C4-2B (cell line): Measurements from ENCODE around the gene TM4SF18.

ENCODE experiments used
- H3K27ac ChIP-seq: fragments of 450-650 bp; 2 replicates; pipeline ENCODE4 v1.5.1; 2017
- CTCF ChIP-seq: fragments of 450-650 bp; conservative IDR thresholded peaks from 2 replicates; pipeline ENCODE4 v1.5.1; 2017; ENCODE audit warnings: mild to moderate bottlenecking
- ZFX ChIP-seq: fragments of 450-650 bp; IDR thresholded peaks from 2 replicates; pipeline ENCODE4 v1.6.1; 2017

The TM4SF18 gene

DNA sequence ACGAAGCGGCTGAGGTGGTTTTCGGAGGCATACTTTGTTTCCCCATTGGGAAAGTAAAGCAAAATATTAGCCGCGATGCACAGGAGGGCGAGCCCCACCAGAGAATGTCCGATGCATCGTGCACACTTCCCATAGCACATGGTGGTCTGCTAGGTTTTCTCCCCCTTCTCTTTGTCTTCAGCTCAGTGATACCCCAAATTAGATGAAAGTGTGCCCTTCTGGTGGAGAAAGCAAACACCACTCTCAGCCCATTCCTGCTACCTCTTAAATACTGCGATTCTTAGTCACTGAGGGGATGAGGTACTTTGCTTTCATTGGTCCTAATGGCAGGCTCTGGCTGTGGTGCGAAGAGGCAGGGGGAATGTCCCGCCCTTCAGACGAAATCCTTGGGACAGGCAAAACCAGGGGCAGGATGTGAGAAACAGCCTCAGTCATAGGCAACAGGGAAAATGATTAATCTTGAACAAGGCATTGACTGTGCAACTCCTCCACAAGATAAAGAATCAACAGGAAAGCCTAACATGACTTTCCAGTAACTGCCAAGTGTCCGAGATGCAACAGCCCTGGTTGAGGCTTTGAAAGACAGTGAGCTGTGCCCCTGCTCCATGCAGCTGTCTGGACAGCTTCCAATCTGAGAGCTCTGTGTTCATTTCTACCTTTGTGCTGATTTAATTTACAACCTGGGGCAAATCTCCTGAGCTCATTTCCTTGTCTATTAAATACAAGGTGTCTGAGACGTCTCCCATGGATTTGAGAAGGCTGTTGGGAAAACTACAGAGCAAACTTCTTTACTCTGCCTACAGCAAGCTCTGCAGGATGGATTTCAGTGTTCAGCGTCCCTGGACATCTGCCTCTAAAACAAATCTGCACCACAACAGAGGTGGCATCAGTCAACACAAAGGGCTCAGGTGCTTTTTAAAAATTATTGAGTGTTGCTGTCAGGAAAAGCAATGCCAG lies 44.2 kb upstream of the TM4SF18 start, which contains the start of gene TM4SF1:
TSS of gene TM4SF1 (minus strand) at position 242 of the 957 bp plus-strand sequence. CDS start at position 140, 102 bp downstream.
- H3K27ac ChIP-seq: peak within 1 kb of the TSS; percentile 99

DNA sequence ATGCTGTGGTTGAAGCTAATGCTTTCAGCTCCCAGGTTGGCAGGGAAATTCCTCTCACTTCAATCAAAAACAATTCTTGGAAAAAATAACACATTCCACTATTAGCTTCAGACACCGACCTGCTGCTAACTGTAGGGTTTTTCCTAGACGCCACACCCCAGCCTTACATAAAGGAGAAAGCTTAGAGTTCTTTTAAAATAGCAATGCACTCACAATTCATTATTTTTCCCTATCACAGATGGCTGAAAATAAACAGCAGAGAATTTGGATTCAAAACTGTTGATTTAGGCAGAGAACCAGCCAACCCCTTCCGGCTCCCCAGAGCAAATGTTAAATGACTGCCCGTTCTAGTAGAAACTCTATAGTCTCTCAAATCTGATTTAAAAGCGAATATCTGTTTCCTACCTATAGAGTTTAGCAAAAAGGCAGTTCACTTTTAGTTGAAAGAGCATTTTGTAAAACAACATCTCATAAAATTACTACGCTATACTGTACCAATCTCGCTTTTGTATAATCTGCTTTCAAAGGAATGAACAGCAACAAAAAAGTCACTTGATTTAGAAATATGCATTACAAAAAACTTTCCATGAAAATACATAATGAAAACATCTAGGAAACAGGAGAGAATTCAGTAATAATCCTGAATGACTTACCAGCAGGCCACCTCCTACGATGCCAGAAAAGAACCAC lies 43.4 kb upstream of the TM4SF18 start:
- no peak for TF ChIP-seq CTCF
- TF ChIP-seq ZFX: no peak
- peak overlapping the region; percentile 99 for H3K27ac ChIP-seq

More for the DNA sequence above, 44.2 kb upstream of the TM4SF18 start, which contains the start of gene TM4SF1:
- TF ChIP-seq CTCF: no peak
- TF ChIP-seq ZFX: no peak

GRCh38 chr3:149375501-149376196 lies 42.2 kb upstream of the TM4SF18 start:
- TF ChIP-seq ZFX: no peak
- no peak for TF ChIP-seq CTCF
- H3K27ac ChIP-seq: peak overlapping the region; percentile 99

DNA sequence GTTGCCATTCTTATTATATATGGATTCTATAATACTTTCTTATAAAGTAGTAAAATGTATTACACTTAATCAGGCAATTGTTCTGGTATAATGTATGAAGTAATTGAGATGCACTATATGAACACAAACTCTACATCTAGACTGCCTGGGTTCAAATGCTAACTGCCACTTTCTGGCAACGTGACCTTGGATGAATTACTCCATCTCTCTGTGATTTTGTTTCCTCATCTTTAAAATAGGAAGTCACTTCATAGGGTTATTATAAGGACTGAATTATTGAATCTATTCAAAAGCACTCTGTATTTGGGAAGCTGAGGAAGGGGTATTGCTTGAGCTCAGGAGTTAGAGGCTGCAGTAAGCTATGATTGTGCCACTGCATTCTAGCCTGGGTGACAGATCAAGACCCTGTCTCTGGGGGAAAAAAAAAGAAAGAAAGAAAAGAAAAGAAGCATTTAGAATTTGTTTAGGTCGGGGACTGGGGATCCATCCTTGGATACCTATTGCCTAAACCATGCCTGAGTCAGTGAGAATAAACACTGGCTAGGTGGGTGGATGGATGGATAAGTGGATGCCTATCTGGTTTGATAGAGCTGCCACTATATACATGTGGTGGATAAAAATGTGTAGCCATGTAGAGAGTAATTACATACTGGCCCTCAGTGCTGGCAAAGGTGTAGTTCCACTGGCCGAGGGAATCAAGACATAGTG lies 41.5 kb upstream of the TM4SF18 start:
- no peak for TF ChIP-seq ZFX
- no peak for TF ChIP-seq CTCF
- peak overlapping the region; percentile 45 for H3K27ac ChIP-seq

- H3K27ac ChIP-seq: no peak overlapping the region
- TF ChIP-seq ZFX (no peak), CTCF (no peak)
Measured at GRCh38 chr3:149374391-149374790, 41.0 kb upstream of the TM4SF18 start.

DNA sequence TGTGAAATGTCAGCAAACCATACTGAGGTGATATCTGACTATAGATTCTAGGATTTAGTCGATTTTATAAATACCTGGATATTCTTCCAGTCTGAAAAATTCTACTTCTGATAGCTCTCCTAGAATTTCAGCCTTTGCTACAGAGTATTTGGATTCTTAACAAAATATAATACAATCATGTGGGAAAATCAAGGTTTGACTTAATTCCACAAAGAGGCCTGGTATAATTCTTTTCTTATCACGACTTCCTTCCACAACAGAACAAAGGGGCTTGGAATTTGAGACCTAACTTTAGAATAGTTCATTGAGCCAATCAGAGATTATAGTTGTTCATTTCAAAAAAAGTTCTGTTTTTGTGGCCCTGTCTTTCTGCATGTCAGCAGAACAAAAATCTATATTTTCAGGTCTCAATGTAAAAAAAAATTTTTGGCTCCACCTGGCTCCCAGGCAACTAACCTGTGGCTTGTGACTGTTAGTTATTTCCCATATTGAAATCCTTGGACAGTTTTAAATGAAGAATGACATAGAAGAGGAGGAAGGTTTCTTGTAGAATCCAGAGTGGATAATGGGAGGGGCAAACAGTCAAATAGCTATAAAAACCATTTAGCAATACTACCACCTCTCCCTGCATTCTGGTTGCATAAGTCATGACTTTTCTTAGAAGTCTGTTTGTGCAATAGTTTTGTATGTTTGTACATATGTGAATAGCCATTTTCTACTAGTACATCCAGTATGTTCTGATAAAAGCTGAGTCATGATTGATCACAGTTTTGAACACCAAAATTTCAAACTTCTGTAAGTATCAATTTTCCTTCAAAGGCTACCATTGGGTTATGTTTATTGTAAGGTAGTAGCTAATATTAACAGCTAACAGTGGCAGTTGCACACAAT lies 40.0 kb upstream of the TM4SF18 start:
- no peak overlapping the region for H3K27ac ChIP-seq

More for the DNA sequence above, 40.0 kb upstream of the TM4SF18 start:
- TF ChIP-seq CTCF: no peak
